Naive thymus-derived CD4-positive, alpha-beta T cell (primary cell): ENCODE measurements around the gene GABBR1. TPM values are rescaled to one million over a fixed set of nuclear protein-coding genes. Genes with fewer than 3 reads are reported as not detected.

ENCODE experiments used
- ATAC-seq: fragments of 150-1000 bp; cut with Tn5 transposase; 2 replicates; pipeline ENCODE4 v1.10.0; 2021; ENCODE audit warnings: mild to moderate bottlenecking, moderate library complexity
- CTCF ChIA-PET: fragments of 350-600 bp; sonication (Branson Sonifier 250); formaldehyde crosslinking; loops from one replicate; lab custom pipeline; 2021; ENCODE audit warnings: antibody characterized with exemption; lab: Charles Lee
- POLR2A ChIA-PET: fragments of 350-600 bp; sonication (Branson Sonifier 250); formaldehyde crosslinking; loops from one replicate; lab custom pipeline; 2021; ENCODE audit warnings: antibody characterized with exemption, inconsistent platforms; lab: Charles Lee
- DNase-seq, 9 donors: peaks; one replicate each; pipeline versions ENCODE4 v3.0.0 to v3.0.0-alpha.2; 2020 to 2022; ENCODE audit warnings: mixed read lengths in 1 of 9
- H3K27ac ChIP-seq: one replicate; pipeline ENCODE4 v1.7.0; 2013; ENCODE audit warnings: mild to moderate bottlenecking, low read depth, low read length, moderate library complexity
- H3K27me3 ChIP-seq, 2 donors: one replicate each; pipeline ENCODE4 v1.7.0; 2013; ENCODE audit warnings: low read length in 2 of 2, mild to moderate bottlenecking in 2 of 2, moderate library complexity in 2 of 2; ENCODE audit not compliant: control insufficient read depth in 2 of 2, insufficient read depth in 2 of 2
- H3K36me3 ChIP-seq, 3 experiments: 1 replicate in 2 of 3; 2 replicates in 1 of 3; pipeline ENCODE4 v1.7.0; 2013; ENCODE audit warnings: low read length in 3 of 3, mild to moderate bottlenecking in 3 of 3, moderate library complexity in 1 of 3; ENCODE audit not compliant: insufficient read depth in 3 of 3, control insufficient read depth in 2 of 3
- H3K4me1 ChIP-seq, 2 donors: one replicate each; pipeline ENCODE4 v1.7.0; 2013; ENCODE audit warnings: low read length in 2 of 2, mild to moderate bottlenecking in 2 of 2, moderate library complexity in 1 of 2; ENCODE audit not compliant: control insufficient read depth in 2 of 2, insufficient read depth in 2 of 2
- H3K4me3 ChIP-seq: 2 replicates; pipeline ENCODE4 v1.7.0; 2013; ENCODE audit warnings: mild to moderate bottlenecking, low read length
- H3K9me3 ChIP-seq, 3 experiments: 1 replicate in 2 of 3; 2 replicates in 1 of 3; pipeline ENCODE4 v1.7.0; 2013; ENCODE audit warnings: low read length in 3 of 3; ENCODE audit not compliant: control insufficient read depth in 2 of 3
- H3K27ac Mint-ChIP-seq, 9 donors: one replicate each; pipeline ENCODE4 v1.8.0; 2020 to 2022; ENCODE audit warnings: mixed read lengths in 9 of 9, mild to moderate bottlenecking in 8 of 9, moderate library complexity in 5 of 9, inconsistent platforms in 2 of 9
- H3K27me3 Mint-ChIP-seq, 5 donors: one replicate each; pipeline ENCODE4 v1.8.0; 2021 to 2022; ENCODE audit warnings: mixed read lengths in 5 of 5, mild to moderate bottlenecking in 1 of 5
- H3K36me3 Mint-ChIP-seq, 5 donors: one replicate each; pipeline ENCODE4 v1.8.0; 2020 to 2022; ENCODE audit warnings: mixed read lengths in 5 of 5, mild to moderate bottlenecking in 3 of 5, inconsistent platforms in 1 of 5
- H3K4me1 Mint-ChIP-seq, 7 donors: one replicate each; pipeline ENCODE4 v1.8.0; 2020 to 2022; ENCODE audit warnings: mixed read lengths in 7 of 7, mild to moderate bottlenecking in 3 of 7, inconsistent platforms in 1 of 7
- H3K4me3 Mint-ChIP-seq, 10 donors: one replicate each; pipeline ENCODE4 v1.8.0; 2020 to 2022; ENCODE audit warnings: mild to moderate bottlenecking in 10 of 10, mixed read lengths in 10 of 10, moderate library complexity in 6 of 10, inconsistent platforms in 2 of 10
- H3K9me3 Mint-ChIP-seq, 11 donors: one replicate each; pipeline ENCODE4 v1.8.0; 2020 to 2022; ENCODE audit warnings: mixed read lengths in 11 of 11, mild to moderate bottlenecking in 4 of 11, inconsistent platforms in 1 of 11, moderate library complexity in 1 of 11
- intact Hi-C, 2 donors: fragments of 100-400 bp; cut with micrococcal nuclease; formaldehyde crosslinking; loops; one replicate each; pipeline ENCODE4 v1.15.1; 2023
- polyA plus RNA-seq, 2 donors: library from polyadenylated mRNA; unstranded; fragments of 300-500 nt; fragmentation: Illumina TruSeq; gene quantifications; one replicate each; pipeline ENCODE4 v1.2.3, GENCODE V29; 2021
- total RNA-seq, 6 experiments: library from RNA in 5 of 6; stranded (reverse) in 5 of 6; gene quantifications; 1 replicate in 5 of 6; 2 replicates in 1 of 6; pipeline ENCODE4 v1.2.3 and lab custom pipeline; 2021 to 2026

The GABBR1 gene
- total and polyA plus RNA-seq, 7 experiments from 2014 or later: 1.2 to 115 (median 59.9) TPM

GRCh38 chr6:29517728-29518440, 115.1 kb downstream of the GABBR1 start:
- no peaks in the 10 kb centered on the region for H3K27me3 ChIP-seq
- Mint-ChIP-seq H3K27ac (no peak overlapping the region), H3K27me3 (peaks cover 6 to 23% (median 21%) of the 10 kb centered on the region in 5 donors), H3K36me3 (peaks cover 0 to 5% (median 0%) of the 10 kb centered on the region in 5 donors), H3K4me1 (peaks cover 0 to 11% (median 5%) of the 10 kb centered on the region in 7 donors), H3K9me3 (peaks cover 0 to 3% (median 0%) of the 10 kb centered on the region in 11 donors), H3K4me3 (no peak overlapping the region)
- no peaks in the 10 kb centered on the region for H3K4me1 ChIP-seq
- ChIA-PET CTCF (no interaction called here), POLR2A (no interaction called here)
- no peak overlapping the region for H3K27ac ChIP-seq
- ATAC-seq: no peak
- H3K4me3 ChIP-seq: no peak overlapping the region
- no peak for DNase-seq
- H3K9me3 ChIP-seq: no peaks in the 10 kb centered on the region
- intact Hi-C loops: no loop called here
- no peaks in the 10 kb centered on the region for H3K36me3 ChIP-seq

GRCh38 chr6:29517245-29517644, 115.7 kb downstream of the GABBR1 start:
- H3K36me3 Mint-ChIP-seq: peaks cover 0 to 5% (median 0%) of the 10 kb centered on the region in 5 donors
- peaks cover 0 to 22% (median 17%) of the 10 kb centered on the region in 5 donors for H3K27me3 Mint-ChIP-seq
- H3K4me3 Mint-ChIP-seq: no peak overlapping the region
- Histone ChIP-seq H3K4me3 (no peak overlapping the region), H3K27me3 (no peaks in the 10 kb centered on the region), H3K36me3 (no peaks in the 10 kb centered on the region), H3K27ac (no peak overlapping the region), H3K4me1 (no peaks in the 10 kb centered on the region), H3K9me3 (no peaks in the 10 kb centered on the region)
- CTCF ChIA-PET: no interaction called here
- peaks cover 0 to 11% (median 5%) of the 10 kb centered on the region in 7 donors for H3K4me1 Mint-ChIP-seq
- peaks cover 0 to 3% (median 0%) of the 10 kb centered on the region in 11 donors for H3K9me3 Mint-ChIP-seq
- intact Hi-C loops: no loop called here
- no peak for DNase-seq
- POLR2A ChIA-PET: no interaction called here
- ATAC-seq: no peak
- H3K27ac Mint-ChIP-seq: no peak overlapping the region

GRCh38 chr6:29516108-29516507, 116.9 kb downstream of the GABBR1 start:
- Histone ChIP-seq H3K36me3 (no peaks in the 10 kb centered on the region), H3K27me3 (no peaks in the 10 kb centered on the region), H3K4me1 (no peaks in the 10 kb centered on the region), H3K9me3 (no peaks in the 10 kb centered on the region), H3K27ac (no peak overlapping the region), H3K4me3 (no peak overlapping the region)
- intact Hi-C loops: no loop called here
- ChIA-PET CTCF (no interaction called here), POLR2A (no interaction called here)
- ATAC-seq: peak; percentile 66
- DNase-seq: no peak
- Mint-ChIP-seq H3K9me3 (peaks cover 0 to 3% (median 0%) of the 10 kb centered on the region in 11 donors), H3K4me1 (peaks cover 0 to 11% (median 5%) of the 10 kb centered on the region in 7 donors), H3K27ac (no peak overlapping the region), H3K36me3 (peaks cover 0 to 5% (median 0%) of the 10 kb centered on the region in 5 donors), H3K4me3 (no peak overlapping the region), H3K27me3 (peaks cover 0 to 20% (median 16%) of the 10 kb centered on the region in 5 donors)

GRCh38 chr6:29510746-29511300, 122.2 kb downstream of the GABBR1 start:
- H3K27ac ChIP-seq: no peak overlapping the region
- H3K36me3 Mint-ChIP-seq: peaks cover 0 to 5% (median 0%) of the 10 kb centered on the region in 5 donors
- DNase-seq (no peak), ATAC-seq (no peak)
- no peaks in the 10 kb centered on the region for H3K4me1 ChIP-seq
- no peak overlapping the region for H3K27ac Mint-ChIP-seq
- peaks cover 0 to 5% (median under 1%) of the 10 kb centered on the region in 7 donors for H3K4me1 Mint-ChIP-seq
- no peaks in the 10 kb centered on the region for H3K9me3 ChIP-seq
- peaks cover 0 to 24% (median 15%) of the 10 kb centered on the region in 5 donors for H3K27me3 Mint-ChIP-seq
- H3K4me3 Mint-ChIP-seq: no peak overlapping the region
- H3K9me3 Mint-ChIP-seq: peaks cover 0 to 3% (median 0%) of the 10 kb centered on the region in 11 donors
- no peak overlapping the region for H3K4me3 ChIP-seq
- ChIA-PET CTCF (no interaction called here), POLR2A (no interaction called here)
- no peaks in the 10 kb centered on the region for H3K36me3 ChIP-seq
- no peaks in the 10 kb centered on the region for H3K27me3 ChIP-seq
- intact Hi-C loops: no loop called here

DNA sequence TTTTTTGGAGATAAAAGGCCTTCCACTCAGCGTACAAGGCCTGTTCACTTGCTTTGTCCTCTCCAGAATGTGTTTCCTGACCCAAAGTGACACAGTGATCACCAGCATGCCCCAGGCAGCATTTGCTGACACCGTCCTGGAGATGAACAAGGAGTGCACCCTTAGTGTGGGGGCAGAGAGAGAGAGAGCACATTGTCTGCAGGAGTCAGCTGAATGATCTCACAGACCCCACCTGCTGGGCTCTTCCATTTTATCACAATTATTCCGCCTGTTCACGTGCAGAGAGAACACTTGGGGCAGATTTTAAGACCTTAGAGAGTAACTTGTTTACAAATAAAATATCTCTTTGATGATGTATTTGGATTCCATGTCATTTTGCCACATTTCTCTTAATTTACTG, 122.8 kb downstream of the GABBR1 start:
- no peak overlapping the region for H3K27ac Mint-ChIP-seq
- H3K36me3 Mint-ChIP-seq: peaks cover 0 to 5% (median 0%) of the 10 kb centered on the region in 5 donors
- Histone ChIP-seq H3K4me3 (no peak overlapping the region), H3K4me1 (no peaks in the 10 kb centered on the region), H3K36me3 (no peaks in the 10 kb centered on the region), H3K9me3 (no peaks in the 10 kb centered on the region), H3K27me3 (no peaks in the 10 kb centered on the region), H3K27ac (no peak overlapping the region)
- CTCF ChIA-PET: no interaction called here
- H3K9me3 Mint-ChIP-seq: peaks cover 0 to 3% (median 0%) of the 10 kb centered on the region in 11 donors
- DNase-seq (no peak), ATAC-seq (no peak)
- intact Hi-C loops: no loop called here
- POLR2A ChIA-PET: no interaction called here
- no peak overlapping the region for H3K4me3 Mint-ChIP-seq
- H3K27me3 Mint-ChIP-seq: peaks cover 0 to 24% (median 15%) of the 10 kb centered on the region in 5 donors
- H3K4me1 Mint-ChIP-seq: peaks cover 0 to 3% (median 0%) of the 10 kb centered on the region in 7 donors

Other genes with a start within 250 kb of the GABBR1 start
- gene OR12D2, start 237.6 kb downstream of the GABBR1 start, total RNA-seq: not detected
- not detected for gene OR12D2, start 237.6 kb downstream of the GABBR1 start, polyA plus RNA-seq
- gene OR12D1, start 218.3 kb downstream of the GABBR1 start, total RNA-seq: not detected
- not detected for gene OR12D1, start 218.3 kb downstream of the GABBR1 start, polyA plus RNA-seq
- gene OR10C1, start 193.9 kb downstream of the GABBR1 start, total RNA-seq: not detected
- not detected for gene OR10C1, start 193.9 kb downstream of the GABBR1 start, polyA plus RNA-seq
- not detected for gene OR11A1, start 176.1 kb downstream of the GABBR1 start, total RNA-seq
- not detected for gene OR11A1, start 176.1 kb downstream of the GABBR1 start, polyA plus RNA-seq
- gene OR2H1, start 176.0 kb downstream of the GABBR1 start, total RNA-seq: not detected
- gene OR2H1, start 176.0 kb downstream of the GABBR1 start, polyA plus RNA-seq: not detected
- not detected for gene MAS1L, start 145.2 kb downstream of the GABBR1 start, total RNA-seq
- gene MAS1L, start 145.2 kb downstream of the GABBR1 start, polyA plus RNA-seq: not detected
- 1 to 10 TPM in 1 of 5 experiments, not detected in 4; 1.9 TPM for gene UBD, start 73.5 kb downstream of the GABBR1 start, total RNA-seq
- gene UBD, start 73.5 kb downstream of the GABBR1 start, polyA plus RNA-seq: not detected
- not detected for gene OR2H2, start 48.1 kb downstream of the GABBR1 start, total RNA-seq
- not detected for gene OR2H2, start 48.1 kb downstream of the GABBR1 start, polyA plus RNA-seq
- gene MOG, start 23.9 kb upstream of the GABBR1 start, total RNA-seq: not detected
- gene MOG, start 23.9 kb upstream of the GABBR1 start, polyA plus RNA-seq: not detected
- 1 to 10 TPM in 2 of 5 experiments, not detected in 3; 1.7 to 2.3 TPM for gene ZFP57, start 48.0 kb upstream of the GABBR1 start, total RNA-seq
- gene ZFP57, start 48.0 kb upstream of the GABBR1 start, polyA plus RNA-seq: 1 to 10 TPM in 1 of 2 donors, not detected in 1; 3.3 TPM
- 100 to 1,000 TPM; 502 to 678 (median 522) TPM for gene HLA-F, start 90.3 kb upstream of the GABBR1 start, total RNA-seq
- 100 to 1,000 TPM; 348 to 498 TPM for gene HLA-F, start 90.3 kb upstream of the GABBR1 start, polyA plus RNA-seq
- 1 to 10 TPM in 1 of 5 experiments, under 1 TPM in 3, not detected in 1; 0.32 to 2.7 (median 0.64) TPM for gene HLA-G, start 194.6 kb upstream of the GABBR1 start, total RNA-seq
- gene HLA-G, start 194.6 kb upstream of the GABBR1 start, polyA plus RNA-seq: 1 to 10 TPM in 1 of 2 donors, under 1 TPM in 1; 0.98 to 1.0 TPM